ENCODE data around the gene ZFP92. TPM values are rescaled to one million over a fixed set of nuclear protein-coding genes. Genes with fewer than 3 reads are reported as not detected.
"Not testable (repeated sequence)": the region's sequence is repeated elsewhere in the genome, so short reads cannot be mapped to it uniquely, and the experiment has no call there.

The ZFP92 gene
- total and polyA plus RNA-seq, 2 donors = 0.41 to 0.69 TPM

- no peak for DNase-seq (ENCODE audit: extremely low spot score)
- H3K27ac ChIP-seq (ENCODE audit: low read depth) = no peak overlapping the region
- H3K4me3 ChIP-seq (ENCODE audit: low read depth, low read length) = no peak overlapping the region
- H3K36me3 ChIP-seq (ENCODE audit: insufficient read depth) = no peaks in the 10 kb centered on the region
- WGBS = 41% methylated on average over 13 of the region's 13 CpGs
- H3K4me1 ChIP-seq (ENCODE audit: insufficient read depth) = no peaks in the 10 kb centered on the region
These were observed 16.7 kb upstream of the ZFP92 start for GRCh38 chrX:153394612-153395011.

GRCh38 chrX:153395613-153396319 lies 15.5 kb upstream of the ZFP92 start:
- no peak overlapping the region for H3K4me3 ChIP-seq (ENCODE audit: low read depth, low read length)
- no peak for DNase-seq (ENCODE audit: extremely low spot score)
- no peaks in the 10 kb centered on the region for H3K4me1 ChIP-seq (ENCODE audit: insufficient read depth)
- no peak overlapping the region for H3K27ac ChIP-seq (ENCODE audit: low read depth)
- WGBS = 84% methylated on average over 26 of the region's 26 CpGs
- no peaks in the 10 kb centered on the region for H3K36me3 ChIP-seq (ENCODE audit: insufficient read depth)

- no peaks in the 10 kb centered on the region for H3K4me1 ChIP-seq (ENCODE audit: insufficient read depth)
- H3K36me3 ChIP-seq (ENCODE audit: insufficient read depth) = no peaks in the 10 kb centered on the region
- H3K27ac ChIP-seq (ENCODE audit: low read depth) = no peak overlapping the region
- H3K4me3 ChIP-seq (ENCODE audit: low read depth, low read length) = no peak overlapping the region
- DNase-seq (ENCODE audit: extremely low spot score) = no peak
- 89% methylated on average over 26 of the region's 26 CpGs for WGBS
These were observed 14.7 kb upstream of the ZFP92 start for GRCh38 chrX:153396320-153397195.

GRCh38 chrX:153397256-153397960 lies 13.9 kb upstream of the ZFP92 start:
- Histone ChIP-seq H3K36me3 (ENCODE audit: insufficient read depth) (no peaks in the 10 kb centered on the region), H3K4me3 (ENCODE audit: low read depth, low read length) (no peak overlapping the region), H3K27ac (ENCODE audit: low read depth) (no peak overlapping the region), H3K4me1 (ENCODE audit: insufficient read depth) (no peaks in the 10 kb centered on the region)
- 82% methylated on average over 27 of the region's 27 CpGs for WGBS
- DNase-seq (ENCODE audit: extremely low spot score) = no peak

- no peaks in the 10 kb centered on the region for H3K4me1 ChIP-seq (ENCODE audit: insufficient read depth)
- WGBS = 82% methylated on average over 17 of the region's 17 CpGs
- no peak for DNase-seq (ENCODE audit: extremely low spot score)
- H3K4me3 ChIP-seq (ENCODE audit: low read depth, low read length) = no peak overlapping the region
- H3K36me3 ChIP-seq (ENCODE audit: insufficient read depth) = no peaks in the 10 kb centered on the region
- no peak overlapping the region for H3K27ac ChIP-seq (ENCODE audit: low read depth)
These were observed 12.9 kb upstream of the ZFP92 start for GRCh38 chrX:153398275-153398960.

GRCh38 chrX:153400146-153401132 lies 10.8 kb upstream of the ZFP92 start:
- H3K36me3 ChIP-seq (ENCODE audit: insufficient read depth) = no peaks in the 10 kb centered on the region
- H3K27ac ChIP-seq (ENCODE audit: low read depth) = no peak overlapping the region
- WGBS = 78% methylated on average over 60 of the region's 60 CpGs
- DNase-seq (ENCODE audit: extremely low spot score) = no peak
- no peak overlapping the region for H3K4me3 ChIP-seq (ENCODE audit: low read depth, low read length)
- H3K4me1 ChIP-seq (ENCODE audit: insufficient read depth) = no peaks in the 10 kb centered on the region

GRCh38 chrX:153401133-153401764 lies 10.0 kb upstream of the ZFP92 start, which contains the start of gene PNMA6E:
Gene PNMA6E, minus strand, starts transcription at chrX:153401350. Its CDS starts 2,501 bp downstream, at chrX:153398849.
- WGBS = 93% methylated on average over 29 of the region's 29 CpGs
- Histone ChIP-seq H3K27ac (ENCODE audit: low read depth) (no peak within 1 kb of the TSS), H3K36me3 (ENCODE audit: insufficient read depth) (no peaks in the 10 kb centered on the region), H3K4me3 (ENCODE audit: low read depth, low read length) (no peak within 1 kb of the TSS), H3K4me1 (ENCODE audit: insufficient read depth) (no peaks in the 10 kb centered on the region)
- DNase-seq (ENCODE audit: extremely low spot score) = no peak

- not testable (repeated sequence) for DNase-seq (ENCODE audit: extremely low spot score); H3K4me3 ChIP-seq (ENCODE audit: low read depth, low read length); H3K4me1 ChIP-seq (ENCODE audit: insufficient read depth); H3K27ac ChIP-seq (ENCODE audit: low read depth); H3K36me3 ChIP-seq (ENCODE audit: insufficient read depth)
- WGBS = 81% methylated on average over 5 of the region's 5 CpGs
These were observed 6.9 kb upstream of the ZFP92 start for GRCh38 chrX:153404333-153404732.

- H3K36me3 ChIP-seq (ENCODE audit: insufficient read depth) = no peaks in the 10 kb centered on the region
- WGBS = 51% methylated on average over 5 of the region's 5 CpGs
- H3K4me1 ChIP-seq (ENCODE audit: insufficient read depth) = no peaks in the 10 kb centered on the region
- H3K27ac ChIP-seq (ENCODE audit: low read depth) = no peak overlapping the region
- no peak for DNase-seq (ENCODE audit: extremely low spot score)
- H3K4me3 ChIP-seq (ENCODE audit: low read depth, low read length) = no peak overlapping the region
These were observed 5.8 kb upstream of the ZFP92 start for GRCh38 chrX:153405426-153405825.

- Histone ChIP-seq H3K4me3 (ENCODE audit: low read depth, low read length) (no peak overlapping the region), H3K4me1 (ENCODE audit: insufficient read depth) (no peaks in the 10 kb centered on the region), H3K36me3 (ENCODE audit: insufficient read depth) (no peaks in the 10 kb centered on the region), H3K27ac (ENCODE audit: low read depth) (no peak overlapping the region)
- DNase-seq (ENCODE audit: extremely low spot score) = no peak
- 94% methylated on average over 9 of the region's 9 CpGs for WGBS
These were observed 5.3 kb upstream of the ZFP92 start for GRCh38 chrX:153406011-153406410.

GRCh38 chrX:153406903-153407302 lies 4.4 kb upstream of the ZFP92 start:
- no peak for DNase-seq (ENCODE audit: extremely low spot score)
- H3K36me3 ChIP-seq (ENCODE audit: insufficient read depth) = no peaks in the 10 kb centered on the region
- H3K4me3 ChIP-seq (ENCODE audit: low read depth, low read length) = no peak overlapping the region
- H3K4me1 ChIP-seq (ENCODE audit: insufficient read depth) = no peaks in the 10 kb centered on the region
- no peak overlapping the region for H3K27ac ChIP-seq (ENCODE audit: low read depth)
- 79% methylated on average over 7 of the region's 7 CpGs for WGBS

GRCh38 chrX:153407736-153408135 lies 3.5 kb upstream of the ZFP92 start:
- Histone ChIP-seq H3K27ac (ENCODE audit: low read depth) (no peak overlapping the region), H3K4me1 (ENCODE audit: insufficient read depth) (no peaks in the 10 kb centered on the region)

More at GRCh38 chrX:153407736-153408135, 3.5 kb upstream of the ZFP92 start:
- H3K4me3 ChIP-seq (ENCODE audit: low read depth, low read length) = no peak overlapping the region
- no peaks in the 10 kb centered on the region for H3K36me3 ChIP-seq (ENCODE audit: insufficient read depth)
- DNase-seq (ENCODE audit: extremely low spot score) = no peak
- WGBS = 71% methylated on average over 3 of the region's 3 CpGs
